CD4-positive, alpha-beta T cell treated with Interleukin-21 for 1 hour (primary cell): Measurements from ENCODE around the gene GTF2H4.
A peak's percentile ranks its signal among the peaks of the same experiment; 100 is the strongest.
"Not testable (repeated sequence)": the region's sequence is repeated elsewhere in the genome, so short reads cannot be mapped to it uniquely, and the experiment has no call there.

Source experiments
- DNase-seq: peaks from one replicate; pipeline ENCODE4 v3.0.0-alpha.2; 2020

Gene GTF2H4

DNA sequence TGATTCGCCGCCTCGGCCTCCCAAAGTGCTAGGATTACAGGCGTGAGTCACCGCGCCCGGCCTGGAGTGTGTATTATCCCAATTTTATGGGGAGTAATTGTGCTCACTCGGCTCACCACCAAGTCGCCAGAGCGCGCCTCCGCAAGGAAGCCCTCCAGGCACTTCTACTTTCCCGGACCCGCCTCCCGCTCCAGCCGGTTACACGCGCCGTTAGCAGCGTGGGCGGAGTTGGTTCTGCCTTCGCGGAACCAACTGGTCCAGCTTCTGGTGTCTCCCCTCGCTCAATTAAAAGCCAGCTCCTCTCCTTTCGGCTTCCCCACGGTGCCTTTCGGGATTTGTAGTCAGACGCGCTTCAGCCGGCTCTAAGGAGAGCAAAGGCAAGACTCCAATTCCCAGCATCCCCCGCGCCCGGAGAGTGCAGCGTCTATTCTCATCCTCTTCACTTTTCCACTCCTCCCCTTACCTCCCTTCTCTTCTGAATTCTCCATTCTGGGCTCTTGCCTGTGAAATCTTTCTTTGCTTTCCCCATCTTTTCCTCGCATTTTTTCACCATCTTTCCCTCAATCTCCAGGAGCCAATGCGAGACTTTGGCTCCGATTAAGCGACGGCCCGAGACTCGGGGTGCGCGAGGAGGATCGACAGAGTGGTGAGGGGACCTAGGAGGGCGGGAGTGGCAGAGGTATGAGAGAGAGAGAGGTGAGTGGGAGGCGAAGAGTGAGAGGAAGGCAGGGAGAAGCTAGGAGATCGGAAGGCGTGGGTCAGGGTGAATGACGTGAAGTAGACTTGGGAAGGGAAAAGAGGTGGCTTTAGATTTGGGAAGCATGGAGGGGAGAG lies at the start of gene GTF2H4:
GTF2H4 (plus strand) TSS at position 450 of the 834 bp plus-strand sequence.
- DNase-seq: peak; percentile 96

DNA sequence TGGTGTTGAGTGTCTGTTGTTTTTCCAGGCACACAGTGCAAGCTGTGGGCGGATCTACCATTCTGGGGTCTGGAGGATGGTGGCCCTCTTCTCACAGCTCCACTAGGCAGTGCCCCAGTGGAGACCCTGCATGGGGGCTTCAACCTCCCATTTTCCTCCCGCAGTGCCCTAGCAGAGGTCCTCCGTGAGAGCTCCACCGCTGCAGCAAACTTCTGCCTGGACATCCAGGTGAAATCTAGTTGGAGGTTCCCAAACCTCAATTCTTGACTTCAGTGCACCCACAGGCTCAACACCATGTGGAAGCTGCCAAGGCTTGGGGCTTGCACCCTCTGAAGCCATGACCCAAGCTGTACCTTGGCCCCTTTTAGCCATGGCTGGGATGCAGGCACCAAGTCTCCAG lies 48.3 kb upstream of the GTF2H4 start:
- DNase-seq: not testable (repeated sequence)

DNA sequence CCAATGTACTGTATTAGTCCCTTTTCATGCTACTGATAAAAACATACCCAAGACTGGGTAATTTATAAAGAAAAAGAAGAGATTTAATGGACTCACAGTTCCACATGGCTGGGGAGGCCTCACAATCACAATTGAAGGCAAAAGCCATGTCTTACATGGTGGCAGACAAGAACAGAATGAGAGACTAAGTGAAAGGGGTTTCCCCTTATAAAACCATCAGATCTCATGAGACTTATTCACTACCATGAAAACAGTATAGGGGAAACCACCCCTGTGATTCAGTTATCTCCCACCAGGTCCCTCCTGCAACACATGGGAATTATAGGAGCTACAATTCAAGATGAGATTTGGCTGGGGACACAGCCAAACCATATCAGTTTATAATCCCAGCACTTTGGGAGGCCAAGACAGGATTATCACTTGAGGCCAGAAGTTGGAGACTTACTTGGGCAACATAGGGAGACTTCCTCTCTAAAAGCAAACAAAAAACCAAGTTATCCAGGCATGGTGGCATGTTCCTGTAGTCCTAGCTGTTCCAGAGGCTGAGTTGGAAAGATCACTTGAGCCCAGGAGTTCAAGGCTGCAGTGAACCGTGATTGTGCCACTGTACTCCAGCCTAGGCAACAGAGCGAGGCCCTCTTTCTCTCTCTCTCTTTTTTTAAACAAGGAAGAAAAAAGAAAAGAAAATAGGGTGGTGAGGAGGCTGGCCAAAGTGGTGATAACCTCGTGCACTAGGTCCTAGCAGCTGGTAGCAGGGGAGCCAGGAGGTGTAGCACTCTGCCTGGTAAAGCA lies 46.6 kb upstream of the GTF2H4 start:
- DNase-seq: no peak

DNA sequence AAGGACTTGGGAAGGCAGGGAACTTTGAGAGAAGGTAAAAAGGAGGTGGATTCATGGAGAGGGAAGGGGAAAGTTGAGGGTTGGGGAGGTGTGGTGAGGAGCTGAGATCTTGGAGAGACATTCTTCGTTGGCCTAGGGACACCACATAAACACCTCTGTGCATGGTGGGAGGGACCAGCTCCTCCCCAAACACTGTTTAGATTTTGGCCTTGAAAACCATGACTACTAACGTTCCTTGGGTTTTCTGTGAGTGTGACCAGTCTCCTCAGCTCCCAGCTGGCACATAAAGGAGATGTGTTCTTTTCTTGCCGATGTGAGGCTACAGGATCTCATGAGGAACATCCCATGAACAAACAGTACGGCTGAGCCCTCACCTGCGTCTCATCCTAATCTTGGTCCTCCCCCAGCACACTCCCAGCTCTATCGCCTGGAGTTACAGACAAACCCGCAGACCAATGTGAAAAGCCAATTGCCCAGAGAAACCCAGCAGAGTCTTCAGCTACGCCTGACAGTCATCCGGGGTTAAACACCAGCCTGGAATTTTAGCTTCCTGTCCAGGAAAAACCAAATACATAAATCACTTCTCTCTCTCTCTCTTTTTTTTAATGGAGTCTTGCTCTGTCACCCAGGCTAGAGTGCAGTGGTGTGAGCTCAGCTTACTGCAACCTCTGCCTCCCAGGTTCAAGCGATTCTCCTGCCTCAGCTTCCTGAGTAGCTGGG lies 45.7 kb upstream of the GTF2H4 start:
- no peak for DNase-seq

DNA sequence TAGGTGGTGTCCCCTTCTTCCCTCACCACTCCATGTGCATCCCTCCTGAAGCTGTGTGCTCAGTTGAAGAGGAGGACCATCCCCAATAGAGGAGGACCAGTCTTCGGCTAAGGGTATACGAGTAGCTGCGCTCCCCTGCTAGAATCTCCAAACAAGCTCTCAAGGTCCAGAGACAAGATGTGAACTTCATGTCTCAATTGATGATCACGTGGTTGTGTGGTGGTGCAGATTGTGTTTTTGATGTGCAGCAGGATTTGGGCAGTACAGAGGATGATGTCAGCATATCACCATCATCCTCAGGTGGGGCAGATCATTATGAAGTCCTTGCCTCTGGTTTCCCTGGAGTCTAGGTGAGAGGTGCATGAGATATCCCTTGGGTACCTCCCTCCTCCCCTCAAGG lies 43.7 kb upstream of the GTF2H4 start:
- DNase-seq: no peak

DNA sequence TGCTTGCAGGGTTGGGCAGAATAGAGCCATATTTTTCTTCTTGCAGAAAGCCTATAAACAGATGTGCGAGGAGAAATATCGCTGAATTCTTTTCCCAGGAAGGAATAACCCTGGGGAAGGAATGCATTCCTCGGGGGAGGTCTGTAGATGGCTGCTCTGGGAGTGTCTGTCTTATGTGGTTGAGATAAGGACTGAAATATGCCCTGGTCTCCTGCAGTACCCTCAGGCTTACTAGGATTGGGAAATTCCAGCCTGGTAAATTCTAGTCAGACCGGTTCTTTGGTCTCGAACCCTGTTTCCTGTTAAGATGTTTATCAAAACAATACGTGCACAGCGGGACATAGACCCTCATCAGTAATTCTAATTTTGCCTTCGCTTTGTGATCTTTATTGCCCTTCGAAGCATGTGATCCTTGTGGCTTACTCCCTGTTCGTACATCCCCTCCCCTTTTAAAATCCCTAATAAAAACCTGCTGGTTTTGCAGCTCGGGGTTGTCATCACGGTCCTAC lies 38.7 kb upstream of the GTF2H4 start:
- DNase-seq: not testable (repeated sequence)

DNA sequence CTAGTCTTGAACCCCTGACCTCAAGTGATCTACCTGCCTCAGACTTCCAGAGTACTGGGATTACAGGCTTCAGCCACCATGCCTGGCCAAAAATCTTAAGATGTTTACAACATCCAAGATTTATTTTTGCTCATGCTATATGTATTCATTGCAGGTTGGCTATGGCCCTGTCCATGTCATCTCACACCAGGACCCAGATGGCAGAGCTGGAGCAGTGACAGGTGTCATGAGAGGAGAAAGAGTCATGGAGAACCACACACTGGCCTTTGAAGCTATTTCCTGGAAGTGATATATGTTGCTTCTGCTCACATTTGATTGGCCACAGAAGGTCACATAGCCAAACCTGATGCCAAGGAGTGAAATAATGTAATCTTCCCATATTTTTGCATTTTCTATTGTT lies 37.5 kb upstream of the GTF2H4 start:
- DNase-seq: no peak

DNA sequence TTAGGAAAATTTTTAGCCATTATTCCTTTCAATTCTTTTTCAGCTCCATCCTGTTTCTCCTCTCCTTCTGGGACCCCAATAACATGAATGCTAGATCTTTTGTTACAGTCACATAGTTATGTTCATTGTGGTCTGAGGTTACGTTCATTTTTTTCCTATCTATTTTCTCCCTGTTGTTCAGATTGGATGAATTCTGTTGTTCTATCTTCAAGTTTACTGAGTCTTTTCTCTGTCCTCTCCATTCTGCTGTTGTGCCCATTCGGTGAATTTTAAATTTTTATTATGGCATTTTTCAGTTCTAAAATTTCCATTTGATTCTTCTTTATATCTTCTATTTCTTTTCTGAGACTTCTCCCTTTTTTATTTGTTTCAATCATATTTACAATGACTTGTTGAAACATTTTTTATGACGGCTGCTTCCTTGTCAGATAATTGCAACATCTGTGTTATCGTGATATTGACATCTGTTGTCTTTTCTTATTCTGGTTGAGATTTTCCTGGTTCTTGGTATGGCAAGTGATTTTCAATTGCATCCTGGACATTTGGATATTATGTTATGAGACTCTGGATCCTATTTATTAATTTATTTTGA lies 36.3 kb upstream of the GTF2H4 start:
- DNase-seq: no peak

DNA sequence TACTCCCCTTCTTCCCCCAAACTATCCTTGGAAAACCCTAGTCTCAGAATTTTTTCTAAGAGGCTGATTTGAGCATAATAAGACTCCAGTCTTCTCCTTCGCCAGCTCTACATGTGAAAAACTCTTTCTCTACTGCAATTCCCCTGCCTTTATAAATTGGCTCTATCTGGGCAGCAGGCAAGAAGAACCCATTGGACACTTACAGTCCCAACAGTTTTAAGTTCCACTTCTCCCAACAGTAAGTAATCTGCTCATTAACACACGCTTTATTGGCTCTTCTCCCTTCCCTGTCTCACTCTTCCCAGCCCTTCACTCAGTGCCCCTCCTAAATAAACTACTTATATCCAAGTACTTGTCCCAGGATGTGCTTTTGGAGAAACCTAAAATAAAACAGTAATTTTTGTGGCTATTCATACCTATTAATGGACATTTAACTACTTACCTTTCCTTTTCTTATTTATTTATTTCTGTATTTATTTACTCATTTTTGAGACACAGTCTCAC lies 34.8 kb upstream of the GTF2H4 start:
- no peak for DNase-seq

DNA sequence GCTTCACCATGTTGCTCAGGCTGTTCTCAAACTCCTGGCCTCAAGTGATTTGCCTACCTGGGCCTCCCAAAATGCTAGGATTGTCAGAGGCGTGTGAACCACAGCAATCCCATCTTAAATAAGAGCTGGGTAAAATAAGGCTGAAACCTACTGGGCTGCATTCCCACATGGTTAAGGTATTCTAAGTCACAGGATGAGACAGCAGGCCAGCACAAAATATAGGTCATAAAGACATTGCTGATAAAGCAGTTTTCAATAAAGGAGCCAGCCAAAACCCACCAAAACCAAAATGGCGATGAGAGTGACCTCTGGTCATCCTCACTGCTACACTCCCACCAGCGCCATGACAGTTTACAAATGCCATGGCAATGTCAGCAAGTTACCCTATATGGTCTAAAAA lies 34.2 kb upstream of the GTF2H4 start:
- DNase-seq: not testable (repeated sequence)

DNA sequence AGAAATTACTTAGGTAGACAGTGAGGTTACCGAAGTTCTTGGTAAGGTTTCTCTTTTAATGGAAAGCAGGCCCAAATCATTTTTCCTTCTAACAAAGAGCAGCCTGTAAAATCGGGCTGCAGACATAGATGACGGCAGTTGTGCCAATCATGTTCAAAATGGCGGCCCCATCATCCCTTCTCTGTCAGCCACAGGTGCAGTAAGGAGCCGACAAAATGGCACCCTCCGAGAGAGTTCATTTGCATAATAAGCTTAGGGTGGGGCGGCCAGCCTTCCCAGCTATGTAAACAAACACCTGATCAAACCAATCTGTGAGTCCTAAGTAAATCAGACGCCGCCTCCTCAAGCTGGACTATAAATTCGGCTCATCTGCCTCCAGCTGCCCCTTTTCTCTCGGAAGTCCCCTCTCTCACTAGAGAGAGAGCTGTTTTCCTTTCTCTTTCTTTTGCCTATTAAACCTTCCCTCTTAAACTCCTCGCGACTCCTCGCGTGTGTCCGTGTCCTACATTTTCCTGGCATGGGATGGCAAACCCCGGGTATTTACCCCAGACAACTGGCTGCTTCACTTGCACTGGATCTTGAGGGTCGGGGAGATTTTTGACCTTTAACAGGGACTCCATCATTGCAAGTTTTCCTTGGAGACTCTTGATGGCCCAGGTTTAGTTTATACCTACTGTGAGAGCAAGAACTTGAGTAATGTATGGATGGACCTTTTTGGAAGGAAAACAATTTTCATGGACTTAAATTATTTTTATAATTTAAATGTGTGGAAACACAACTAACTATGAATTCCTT lies 32.6 kb upstream of the GTF2H4 start:
- no peak for DNase-seq

DNA sequence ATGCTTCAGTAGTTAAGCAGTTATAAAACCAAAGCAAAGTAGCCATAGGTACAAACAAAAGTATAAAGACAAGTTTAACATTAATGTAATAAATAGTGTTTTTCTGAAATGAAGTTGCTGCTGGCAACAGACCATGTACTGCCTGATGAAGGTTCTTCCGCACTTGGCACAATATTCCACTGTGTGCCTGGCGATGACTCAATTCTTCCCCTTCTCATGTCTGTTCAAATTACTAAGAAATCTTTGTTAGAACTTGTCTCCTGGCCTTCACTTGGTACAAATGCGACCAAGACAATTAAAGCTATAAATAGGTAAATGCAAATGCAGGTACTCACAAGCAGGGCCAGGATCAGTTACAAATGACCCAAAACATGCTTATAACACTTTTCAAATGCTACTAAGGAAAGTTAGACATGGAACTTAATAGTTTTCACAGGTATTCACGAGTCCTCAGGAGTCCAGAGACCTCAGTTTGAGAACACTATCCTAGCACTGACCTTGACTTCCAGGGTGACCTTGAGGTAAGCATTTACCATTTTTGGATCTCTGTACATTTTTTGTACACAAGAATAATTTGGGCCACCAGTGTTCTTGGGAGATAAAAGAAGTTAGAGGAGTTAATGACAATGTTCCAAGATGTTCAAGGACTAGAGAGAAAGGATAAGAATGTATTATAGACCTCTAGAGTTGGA lies 31.8 kb upstream of the GTF2H4 start:
- no peak for DNase-seq

DNA sequence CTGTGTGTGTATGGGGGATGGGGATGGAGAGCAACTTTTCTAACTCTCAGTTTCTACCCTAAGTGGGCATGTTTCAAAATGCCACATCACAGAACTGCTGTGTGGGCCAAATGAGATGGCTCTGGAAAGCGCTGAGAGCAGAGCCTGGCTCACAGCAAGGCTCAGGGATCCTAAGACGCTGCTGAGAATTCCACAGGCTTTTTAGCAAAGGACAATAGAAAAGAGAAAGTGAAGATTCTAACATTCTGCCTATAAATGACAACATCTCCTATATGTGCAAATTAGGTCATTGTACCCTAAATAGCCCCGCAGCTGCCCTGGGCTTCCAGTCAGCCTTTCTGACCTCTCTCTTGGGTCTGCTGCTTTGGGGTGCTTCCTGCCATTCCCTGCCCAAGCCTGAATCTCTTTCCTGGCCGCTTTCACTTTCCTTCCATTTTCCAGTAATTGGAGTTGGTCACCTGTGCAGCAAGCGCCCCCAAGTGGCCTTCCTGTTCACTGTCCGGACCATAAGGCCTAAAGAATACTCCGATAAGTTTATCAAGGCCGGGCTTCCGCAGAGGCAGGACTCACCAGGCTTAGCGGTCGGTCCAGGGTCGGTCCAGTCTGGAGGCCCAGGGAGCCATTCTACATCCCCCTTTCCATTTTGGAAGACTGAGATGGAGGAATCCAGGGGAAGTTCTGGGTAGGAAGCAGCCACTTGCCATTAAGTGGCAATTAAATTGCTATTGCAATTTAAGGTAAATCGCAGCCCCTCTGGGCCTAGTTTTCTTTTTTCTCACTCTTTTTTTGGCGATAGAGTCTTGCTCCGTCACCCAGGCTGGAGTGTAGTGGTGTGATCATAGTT lies 30.4 kb upstream of the GTF2H4 start:
- DNase-seq: peak; percentile 81

DNA sequence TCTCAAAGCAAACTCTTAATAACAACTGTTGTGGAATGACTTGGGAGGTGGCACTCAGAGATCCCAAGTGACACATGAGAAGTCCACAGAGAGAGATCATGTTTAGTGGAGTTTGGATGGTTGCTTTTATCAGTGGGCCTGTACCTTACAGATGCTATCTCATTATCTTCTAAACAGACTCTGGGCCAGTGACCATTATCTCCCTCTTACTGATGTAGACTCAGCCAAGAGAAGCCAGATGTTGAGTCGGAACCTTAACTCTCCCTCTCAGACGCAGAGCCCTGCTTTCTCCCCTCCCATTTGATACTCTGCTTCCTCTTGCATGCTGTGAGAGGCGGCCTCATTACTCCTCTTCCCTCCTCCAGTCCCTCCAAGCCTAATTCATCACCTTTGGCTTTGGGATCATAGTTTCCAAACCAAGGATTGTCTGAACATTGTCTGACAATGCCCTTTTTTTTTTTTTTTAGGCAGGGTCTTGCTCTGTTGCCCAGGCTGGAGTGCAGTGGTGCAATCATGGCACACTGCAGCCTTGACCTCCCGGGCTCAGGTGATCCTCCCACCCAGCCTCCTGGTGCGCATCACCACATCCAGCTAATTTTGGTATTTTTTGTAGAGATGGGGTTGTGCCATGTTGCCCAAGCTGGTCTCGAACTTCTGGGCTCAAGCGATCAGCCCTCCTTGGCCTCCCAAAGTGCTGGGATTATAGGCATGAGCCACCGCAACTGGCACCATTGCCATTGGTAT lies 28.2 kb upstream of the GTF2H4 start:
- DNase-seq: no peak

DNA sequence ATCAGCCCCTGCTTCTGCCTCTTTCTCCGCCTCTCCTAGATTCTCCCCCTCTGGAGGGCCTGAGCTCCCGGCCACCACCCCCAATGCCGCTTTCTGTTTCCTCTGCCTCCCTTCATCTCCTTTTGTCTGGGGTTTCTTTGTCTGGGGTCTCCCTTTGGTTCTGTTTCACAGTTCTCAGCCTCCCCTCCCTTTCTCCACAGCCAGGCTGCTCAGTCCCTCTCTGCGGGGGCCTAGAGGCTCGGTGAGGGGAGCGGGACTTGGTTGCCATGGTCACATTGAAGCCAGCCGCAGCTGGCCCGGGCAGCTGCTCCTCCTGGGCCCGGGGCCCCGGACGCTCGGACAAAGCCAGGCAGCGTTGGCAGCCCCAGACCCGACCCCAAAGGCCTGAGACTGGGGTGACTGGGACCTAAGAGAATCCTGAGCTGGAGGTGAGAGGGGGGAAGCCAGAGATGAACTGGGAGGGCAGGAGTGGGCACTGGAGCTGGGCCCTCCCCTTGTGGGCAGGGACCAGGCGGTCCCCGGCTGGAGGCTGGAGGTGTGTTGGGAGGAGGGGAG lies 27.2 kb upstream of the GTF2H4 start:
- no peak for DNase-seq

DNA sequence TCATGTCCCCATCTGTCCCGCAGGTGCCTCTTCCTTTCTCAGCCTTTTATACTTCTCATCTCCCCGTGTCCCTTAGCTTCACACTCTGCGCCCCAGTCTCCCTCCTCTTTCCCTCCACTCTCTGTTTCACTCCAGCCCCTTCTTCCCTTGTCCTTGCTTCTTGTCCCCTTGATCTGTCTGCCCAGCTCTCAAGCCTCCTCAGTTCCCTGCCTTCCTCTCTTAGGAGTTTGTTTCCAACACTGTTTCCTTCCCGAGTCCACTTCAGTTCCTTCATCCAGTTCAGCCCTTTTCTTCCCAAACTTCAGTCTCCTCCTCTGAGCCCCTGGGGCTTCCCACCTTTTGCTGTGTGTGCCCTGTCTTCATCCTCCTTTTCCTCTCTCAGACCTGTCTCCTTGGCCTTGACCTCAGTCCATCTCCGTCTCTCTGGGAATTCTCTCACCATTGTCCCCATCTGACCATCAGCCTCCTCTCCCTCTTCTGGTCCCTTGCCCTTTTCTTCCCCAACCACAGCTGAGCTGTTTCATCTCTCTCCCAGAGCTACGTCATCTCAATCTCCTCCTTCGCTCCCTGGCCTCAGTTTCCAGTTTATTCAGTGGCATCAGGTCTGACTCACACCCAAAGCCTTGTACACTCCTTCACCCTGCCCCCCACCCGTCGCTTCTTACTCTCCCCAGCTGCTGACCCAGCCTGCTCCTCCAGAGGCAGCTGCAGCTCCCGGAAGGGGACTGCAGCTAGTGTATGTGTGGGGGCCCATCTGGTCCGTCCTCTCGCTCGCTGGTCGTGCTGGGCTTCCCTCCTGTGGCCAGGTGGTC lies 26.4 kb upstream of the GTF2H4 start:
- DNase-seq: no peak

DNA sequence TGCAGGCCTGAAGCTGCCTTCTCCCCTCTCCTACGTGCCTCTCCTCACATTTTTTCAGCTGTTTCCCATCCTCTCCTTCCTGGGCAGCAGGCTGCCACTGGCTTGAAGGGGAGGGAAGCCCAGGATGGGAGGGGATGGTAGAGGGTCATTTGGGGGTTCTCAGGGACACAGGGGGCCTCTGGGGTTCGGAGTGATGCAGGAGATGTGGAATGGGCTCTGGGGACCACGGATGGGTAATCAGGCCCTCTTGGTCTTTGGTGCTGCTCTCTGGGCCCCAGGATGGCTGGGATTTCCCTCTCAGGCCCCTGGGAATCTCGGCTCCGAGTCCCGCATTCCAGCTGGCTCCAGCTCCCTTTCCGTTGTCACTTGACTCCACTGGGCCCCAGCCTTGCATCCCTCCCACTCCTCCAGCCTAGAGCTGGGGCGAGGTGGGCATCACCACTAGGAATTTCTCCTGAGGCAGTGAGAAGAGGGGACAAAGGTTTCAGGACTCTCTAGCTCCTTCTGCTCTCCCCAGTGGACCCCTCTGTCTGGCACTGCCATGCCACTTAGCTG lies 25.7 kb upstream of the GTF2H4 start:
- DNase-seq: no peak
